Brain microvascular endothelial cell (primary cell): ENCODE measurements around the gene GID4.
A peak's percentile ranks its signal among the peaks of the same experiment; 100 is the strongest.

Experiments
- DNase-seq: peaks from one replicate; pipeline ENCODE4 v3.0.0-alpha.2; 2020
- H3K27ac ChIP-seq: fragments of 250-450 bp; sonication (Bioruptor Pico); 2 replicates; pipeline ENCODE4 v1.5.1; 2020; ENCODE audit warnings: mild to moderate bottlenecking, moderate library complexity
- H3K27me3 ChIP-seq: fragments of 250-450 bp; sonication (Bioruptor Pico); replicated peaks from 2 replicates; pipeline ENCODE4 v1.5.1; 2020; ENCODE audit warnings: mild to moderate bottlenecking
- H3K36me3 ChIP-seq: fragments of 250-450 bp; sonication (Bioruptor Pico); replicated peaks from 2 replicates; pipeline ENCODE4 v1.5.1; 2020; ENCODE audit warnings: mild to moderate bottlenecking
- H3K4me3 ChIP-seq: 2 replicates; pipeline ENCODE4 v1.5.1; 2011; ENCODE audit warnings: low read depth, mild to moderate bottlenecking, control low read depth, low read length, moderate library complexity
- CTCF ChIP-seq: IDR thresholded peaks from 2 replicates; pipeline ENCODE4 v1.5.1; 2011; ENCODE audit warnings: low read depth, mild to moderate bottlenecking, moderate library complexity, low read length, control low read depth, inconsistent platforms; ENCODE audit errors: missing control alignments
- in situ Hi-C: cut with HindIII; loops from 2 replicates; pipeline ENCODE4 v1.10.0; 2017; ENCODE audit warnings: low sequenced_read_pairs, low pct_ligation_motif_present

Gene GID4

GRCh38 chr17:18009609-18010420 lies 29.4 kb upstream of the GID4 start:
- in situ Hi-C loops, result no loop called here
- DNase-seq, result no peak
- Histone ChIP-seq H3K36me3 (no peaks in the 10 kb centered on the region), H3K4me3 (no peak overlapping the region), H3K27me3 (no peaks in the 10 kb centered on the region), H3K27ac (no peak overlapping the region)
- no peak for TF ChIP-seq CTCF

GRCh38 chr17:18011286-18011685 lies 27.9 kb upstream of the GID4 start:
- DNase-seq, result no peak
- no peak overlapping the region for H3K4me3 ChIP-seq
- no peaks in the 10 kb centered on the region for H3K36me3 ChIP-seq
- TF ChIP-seq CTCF, result no peak
- no peaks in the 10 kb centered on the region for H3K27me3 ChIP-seq
- H3K27ac ChIP-seq, result no peak overlapping the region
- in situ Hi-C loops, result no loop called here

GRCh38 chr17:18014006-18014405 lies 25.2 kb upstream of the GID4 start:
- in situ Hi-C loops, result no loop called here
- no peak overlapping the region for H3K27ac ChIP-seq
- H3K36me3 ChIP-seq, result no peaks in the 10 kb centered on the region
- H3K27me3 ChIP-seq, result no peaks in the 10 kb centered on the region
- no peak overlapping the region for H3K4me3 ChIP-seq
- no peak for TF ChIP-seq CTCF
- no peak for DNase-seq

- DNase-seq, result no peak
- Histone ChIP-seq H3K27me3 (no peaks in the 10 kb centered on the region), H3K4me3 (no peak overlapping the region), H3K27ac (no peak overlapping the region), H3K36me3 (no peaks in the 10 kb centered on the region)
- TF ChIP-seq CTCF, result no peak
- in situ Hi-C loops, result no loop called here
Observed at GRCh38 chr17:18015593-18015992, 23.6 kb upstream of the GID4 start.

GRCh38 chr17:18016426-18016825 lies 22.8 kb upstream of the GID4 start:
- in situ Hi-C loops, result no loop called here
- no peak for DNase-seq
- no peak for TF ChIP-seq CTCF
- Histone ChIP-seq H3K27me3 (no peaks in the 10 kb centered on the region), H3K27ac (no peak overlapping the region), H3K36me3 (no peaks in the 10 kb centered on the region), H3K4me3 (no peak overlapping the region)

GRCh38 chr17:18017958-18018357 lies 21.2 kb upstream of the GID4 start:
- no peak overlapping the region for H3K4me3 ChIP-seq
- DNase-seq, result peak; percentile 77
- no peaks in the 10 kb centered on the region for H3K27me3 ChIP-seq
- no peak for TF ChIP-seq CTCF
- no peaks in the 10 kb centered on the region for H3K36me3 ChIP-seq
- H3K27ac ChIP-seq, result no peak overlapping the region
- in situ Hi-C loops, result no loop called here
